Activated CD4-positive, alpha-beta T cell treated with anti-CD3 and anti-CD28 coated beads, Interleukin-2, amount 50 U/mL, for 24 hours (primary cell): ENCODE data around the gene KCND1.

ENCODE experiments used
- DNase-seq, 2 donors: peaks; one replicate each; pipeline ENCODE4 v3.0.0-alpha.2; 2020; ENCODE audit warnings: low read depth in 1 of 2, low spot score in 1 of 2

KCND1 gene

GRCh38 chrX:48913605-48914366 is 57.9 kb downstream of the KCND1 start:
- DNase-seq: no peak

- DNase-seq: peak; percentile 72 to 83
Measured at GRCh38 chrX:48911412-48912182, 60.0 kb downstream of the KCND1 start, which contains the start of gene SLC35A2. TSS of gene SLC35A2 (minus strand) at chrX:48911646. CDS start at chrX:48911636, 10 bp downstream.
